ENCODE measurements around the gene S1PR1.
"Not testable (repeated sequence)": the region's sequence is repeated elsewhere in the genome, so short reads cannot be mapped to it uniquely, and the experiment has no call there.

Gene S1PR1

GRCh38 chr1:101219924-101220870 is 16.6 kb upstream of the S1PR1 start:
- no peak for DNase-seq (ENCODE audit: low spot score)

GRCh38 chr1:101220906-101221305 is 15.9 kb upstream of the S1PR1 start:
- no peak for DNase-seq (ENCODE audit: low spot score)

GRCh38 chr1:101221945-101222429 is 14.8 kb upstream of the S1PR1 start:
- no peak for DNase-seq (ENCODE audit: low spot score)

- DNase-seq (ENCODE audit: low spot score) = no peak
Observed at GRCh38 chr1:101227837-101228236, 9.0 kb upstream of the S1PR1 start.

GRCh38 chr1:101228424-101229134 is 8.2 kb upstream of the S1PR1 start:
- DNase-seq (ENCODE audit: low spot score) = no peak

- not testable (repeated sequence) for DNase-seq (ENCODE audit: low spot score)
Observed at GRCh38 chr1:101232182-101232581, 4.6 kb upstream of the S1PR1 start.

GRCh38 chr1:101233495-101233894 is 3.3 kb upstream of the S1PR1 start:
- DNase-seq (ENCODE audit: low spot score) = no peak

GRCh38 chr1:101235216-101235695 is 1.6 kb upstream of the S1PR1 start:
- peak; percentile 84 for DNase-seq (ENCODE audit: low spot score)

GRCh38 chr1:101235696-101236515 is 913 bp upstream of the S1PR1 start:
- DNase-seq (ENCODE audit: low spot score) = peak; percentile 50

- peak; percentile 19 for DNase-seq (ENCODE audit: low spot score)
Observed at GRCh38 chr1:101237229-101237837, 514 bp downstream of the S1PR1 start.

- peak; percentile 70 for DNase-seq (ENCODE audit: low spot score)
Observed at GRCh38 chr1:101238031-101238628, 1.3 kb downstream of the S1PR1 start.

GRCh38 chr1:101238681-101239094 is 1.9 kb downstream of the S1PR1 start:
- DNase-seq (ENCODE audit: low spot score) = peak; percentile 83

GRCh38 chr1:101239095-101240040 is 2.5 kb downstream of the S1PR1 start:
- peak; percentile 62 for DNase-seq (ENCODE audit: low spot score)

GRCh38 chr1:101240041-101240430 is 3.2 kb downstream of the S1PR1 start:
- DNase-seq (ENCODE audit: low spot score) = no peak

- DNase-seq (ENCODE audit: low spot score) = no peak
Observed at GRCh38 chr1:101241485-101242225, 4.8 kb downstream of the S1PR1 start.

- DNase-seq (ENCODE audit: low spot score) = no peak
Observed at GRCh38 chr1:101242324-101243050, 5.7 kb downstream of the S1PR1 start.

- DNase-seq (ENCODE audit: low spot score) = no peak
Observed at GRCh38 chr1:101243751-101244150, 6.9 kb downstream of the S1PR1 start.

GRCh38 chr1:101244842-101245241 is 8.0 kb downstream of the S1PR1 start:
- no peak for DNase-seq (ENCODE audit: low spot score)
